ENCODE results near the gene DUSP15. TPM values are rescaled to one million over a fixed set of nuclear protein-coding genes. Genes with fewer than 3 reads are reported as not detected.

The DUSP15 gene
- total and polyA plus RNA-seq, 2 experiments from 2014 or later, result 7.2 to 20.3 TPM

DNA sequence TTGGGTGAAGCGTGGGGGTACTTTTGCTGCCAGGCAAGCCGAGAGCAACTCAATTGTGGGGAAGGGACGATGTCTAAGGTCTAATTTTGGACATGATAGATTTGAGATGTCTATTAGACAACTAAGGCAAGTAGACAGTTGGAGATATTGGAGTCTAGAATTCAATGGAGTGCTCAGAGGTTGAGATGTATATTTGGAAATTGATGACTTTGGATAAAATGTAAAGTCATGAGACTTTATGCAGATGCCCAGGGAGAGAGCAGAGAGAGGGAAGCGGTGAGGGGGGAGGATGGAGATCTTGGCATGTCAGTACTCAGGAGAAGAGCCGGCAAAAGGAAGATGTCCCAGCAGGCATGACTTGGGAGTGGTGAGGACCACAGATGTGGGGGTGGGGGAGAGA, 44.3 kb downstream of the DUSP15 start:
- TF ChIP-seq, protein P1, sequence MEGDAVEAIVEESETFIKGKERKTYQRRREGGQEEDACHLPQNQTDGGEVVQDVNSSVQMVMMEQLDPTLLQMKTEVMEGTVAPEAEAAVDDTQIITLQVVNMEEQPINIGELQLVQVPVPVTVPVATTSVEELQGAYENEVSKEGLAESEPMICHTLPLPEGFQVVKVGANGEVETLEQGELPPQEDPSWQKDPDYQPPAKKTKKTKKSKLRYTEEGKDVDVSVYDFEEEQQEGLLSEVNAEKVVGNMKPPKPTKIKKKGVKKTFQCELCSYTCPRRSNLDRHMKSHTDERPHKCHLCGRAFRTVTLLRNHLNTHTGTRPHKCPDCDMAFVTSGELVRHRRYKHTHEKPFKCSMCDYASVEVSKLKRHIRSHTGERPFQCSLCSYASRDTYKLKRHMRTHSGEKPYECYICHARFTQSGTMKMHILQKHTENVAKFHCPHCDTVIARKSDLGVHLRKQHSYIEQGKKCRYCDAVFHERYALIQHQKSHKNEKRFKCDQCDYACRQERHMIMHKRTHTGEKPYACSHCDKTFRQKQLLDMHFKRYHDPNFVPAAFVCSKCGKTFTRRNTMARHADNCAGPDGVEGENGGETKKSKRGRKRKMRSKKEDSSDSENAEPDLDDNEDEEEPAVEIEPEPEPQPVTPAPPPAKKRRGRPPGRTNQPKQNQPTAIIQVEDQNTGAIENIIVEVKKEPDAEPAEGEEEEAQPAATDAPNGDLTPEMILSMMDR (IDR thresholded peaks at IDR 0.05; ENCODE audit: low read depth, low read length), result no peak
- H3K9me3 ChIP-seq (ENCODE audit: low read depth), result no peaks in the 10 kb centered on the region
- DNase-seq (ENCODE audit: low read depth in 1 of 2, low spot score in 1 of 2), result no peak
- H3K4me3 ChIP-seq, result no peak overlapping the region
- H3K4me1 ChIP-seq (ENCODE audit: low read depth), result peaks cover 6% of the 10 kb centered on the region
- no peaks in the 10 kb centered on the region for H3K36me3 ChIP-seq
- H3K27me3 ChIP-seq, result no peaks in the 10 kb centered on the region
- no peak overlapping the region for H3K27ac ChIP-seq

DNA sequence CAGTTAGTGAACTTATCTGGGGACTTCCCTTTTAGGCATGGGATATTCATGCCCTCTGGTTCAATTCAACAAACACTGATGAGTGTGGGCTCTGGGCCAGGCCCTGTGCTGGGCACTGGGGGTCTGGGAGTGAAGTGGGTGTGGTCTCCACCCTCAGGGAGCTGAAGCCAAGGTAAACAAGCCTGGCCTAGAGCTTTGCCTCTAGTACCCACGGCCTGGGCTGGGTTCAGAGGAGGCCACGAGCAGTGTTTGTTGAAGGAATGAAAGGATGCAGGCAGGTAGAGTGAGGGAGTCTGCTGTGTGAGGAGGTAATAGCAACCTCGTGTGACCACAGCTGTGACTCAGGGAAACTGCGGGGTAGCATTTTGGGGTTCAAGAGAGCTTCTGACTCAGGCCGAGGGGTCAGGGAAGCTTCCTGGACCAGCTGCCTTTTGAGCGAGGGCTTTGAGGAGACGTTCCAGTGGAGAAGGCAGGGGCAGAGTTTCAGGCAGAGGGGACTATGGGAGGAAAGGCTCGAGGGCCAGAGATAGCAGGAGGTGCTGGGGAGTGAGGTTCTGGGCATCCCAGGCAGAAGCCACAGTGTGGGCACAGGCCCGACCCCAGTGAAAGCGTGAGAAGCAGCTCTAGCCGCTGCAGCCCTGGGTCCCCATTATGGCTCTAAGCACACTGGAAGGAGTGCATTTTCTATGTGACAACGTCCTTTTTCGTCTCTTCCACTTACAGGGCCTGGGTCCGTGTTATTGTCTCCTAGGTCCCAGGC, 45.6 kb downstream of the DUSP15 start:
- TF ChIP-seq, protein P1 (IDR thresholded peaks at IDR 0.05; ENCODE audit: low read depth, low read length), result no peak
- H3K9me3 ChIP-seq (ENCODE audit: low read depth), result no peaks in the 10 kb centered on the region
- no peaks in the 10 kb centered on the region for H3K27me3 ChIP-seq
- no peak overlapping the region for H3K27ac ChIP-seq
- peaks cover 6% of the 10 kb centered on the region for H3K4me1 ChIP-seq (ENCODE audit: low read depth)
- no peak for DNase-seq (ENCODE audit: low read depth in 1 of 2, low spot score in 1 of 2)
- no peak overlapping the region for H3K4me3 ChIP-seq
- H3K36me3 ChIP-seq, result no peaks in the 10 kb centered on the region

DNA sequence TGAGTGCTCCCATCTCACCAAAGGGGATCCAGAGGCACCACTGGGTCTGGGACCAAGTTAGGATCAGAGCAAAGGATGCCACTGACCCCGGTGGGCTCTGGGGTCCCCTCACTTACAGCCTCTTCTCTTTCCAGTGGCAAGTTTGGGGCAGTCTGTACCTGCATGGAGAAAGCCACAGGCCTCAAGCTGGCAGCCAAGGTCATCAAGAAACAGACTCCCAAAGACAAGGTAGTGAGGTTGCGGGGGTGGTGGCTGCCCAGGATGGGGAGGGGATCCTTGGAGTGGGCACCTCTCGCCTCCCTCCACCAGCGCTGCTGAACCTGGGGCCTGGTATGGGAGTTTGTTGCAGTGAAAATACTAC, 46.2 kb downstream of the DUSP15 start:
- Histone ChIP-seq H3K4me3 (no peak overlapping the region), H3K9me3 (ENCODE audit: low read depth) (no peaks in the 10 kb centered on the region), H3K27ac (no peak overlapping the region), H3K4me1 (ENCODE audit: low read depth) (peaks cover 6% of the 10 kb centered on the region), H3K27me3 (no peaks in the 10 kb centered on the region), H3K36me3 (no peaks in the 10 kb centered on the region)
- DNase-seq (ENCODE audit: low read depth in 1 of 2, low spot score in 1 of 2), result no peak
- TF ChIP-seq, protein P1 (IDR thresholded peaks at IDR 0.05; ENCODE audit: low read depth, low read length), result no peak

DNA sequence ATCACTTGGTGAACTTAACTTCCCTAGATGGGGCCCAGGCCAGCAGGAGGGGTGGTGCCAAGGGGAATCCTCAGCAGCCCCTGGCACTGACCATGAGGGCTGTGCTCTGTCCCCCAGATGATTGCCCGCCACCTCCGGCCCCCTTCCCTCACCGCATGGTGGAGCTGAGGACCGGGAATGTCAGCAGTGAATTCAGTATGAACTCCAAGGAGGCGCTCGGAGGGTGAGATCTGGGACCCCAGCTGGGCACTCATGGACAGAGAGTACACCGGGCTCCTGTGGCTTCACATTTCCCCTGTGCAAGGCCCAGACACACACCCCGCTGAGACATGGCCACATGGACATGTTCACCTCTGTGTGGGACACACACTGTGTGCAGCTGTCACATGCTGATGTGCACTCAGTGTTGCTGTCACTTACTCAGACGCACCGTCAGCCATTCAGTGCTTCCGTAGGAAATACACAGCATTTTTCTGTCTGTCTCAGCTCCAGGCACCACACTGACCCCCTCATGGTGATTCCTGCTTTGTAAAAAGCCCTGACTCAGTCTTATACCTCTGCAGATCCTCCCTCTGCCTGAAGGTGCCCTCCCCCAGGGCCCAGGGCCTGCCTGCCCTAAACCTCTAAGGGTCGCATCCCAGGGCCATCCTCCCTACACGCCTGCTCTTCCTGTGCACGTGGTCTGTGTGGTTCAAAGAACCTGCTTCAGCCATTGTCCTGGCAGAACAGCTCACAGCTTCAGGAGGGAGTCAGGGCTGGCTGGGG, 46.8 kb downstream of the DUSP15 start:
- no peak overlapping the region for H3K27ac ChIP-seq
- TF ChIP-seq, protein P1 (IDR thresholded peaks at IDR 0.05; ENCODE audit: low read depth, low read length), result no peak
- H3K4me1 ChIP-seq (ENCODE audit: low read depth), result peaks cover 6% of the 10 kb centered on the region
- H3K36me3 ChIP-seq, result no peaks in the 10 kb centered on the region
- no peaks in the 10 kb centered on the region for H3K9me3 ChIP-seq (ENCODE audit: low read depth)
- no peak for DNase-seq (ENCODE audit: low read depth in 1 of 2, low spot score in 1 of 2)
- no peaks in the 10 kb centered on the region for H3K27me3 ChIP-seq
- H3K4me3 ChIP-seq, result no peak overlapping the region

DNA sequence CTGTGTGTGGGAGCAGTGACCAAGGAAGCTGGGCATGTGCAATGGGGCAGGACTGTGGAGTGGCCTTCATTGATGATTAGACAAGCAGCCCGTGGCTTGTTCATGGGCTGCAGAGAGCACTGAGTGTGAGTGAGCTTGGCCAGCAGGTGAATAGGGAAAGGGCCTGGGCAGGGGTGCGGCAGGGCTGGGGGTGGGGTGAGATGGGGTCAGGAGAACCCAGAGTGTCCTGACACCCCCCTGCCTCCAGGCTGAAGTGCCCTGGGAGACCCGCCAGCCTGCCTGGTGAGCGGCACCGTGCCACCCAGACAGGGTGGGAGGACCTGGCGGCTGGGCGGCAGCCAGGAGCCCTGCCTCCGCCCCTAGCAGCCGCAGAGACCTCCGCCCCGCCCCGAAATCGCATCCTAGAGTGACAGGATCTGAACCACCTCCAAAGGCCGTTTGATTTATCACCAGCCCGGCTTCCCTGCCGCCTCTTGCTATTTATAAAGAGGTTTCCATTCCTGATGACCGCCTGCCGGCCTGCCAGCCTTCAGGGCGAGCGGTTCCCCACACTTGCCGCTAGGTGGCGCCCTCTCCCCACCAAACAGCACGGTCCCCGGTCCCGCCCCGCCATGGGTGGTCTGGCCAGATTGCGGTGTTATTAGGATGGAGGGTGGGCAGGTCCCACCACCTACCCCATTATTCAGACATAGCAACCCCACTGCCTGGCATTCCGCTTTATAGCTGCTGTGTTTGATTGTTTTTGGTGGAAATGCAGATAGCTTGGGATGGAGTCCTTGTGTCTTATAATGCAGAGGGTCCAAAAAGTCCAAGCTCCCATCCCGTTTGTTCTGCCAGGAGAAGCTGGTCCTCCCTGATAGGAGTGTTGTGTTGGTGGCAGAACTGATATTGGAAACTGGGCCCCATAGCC, 47.7 kb downstream of the DUSP15 start:
- DNase-seq (ENCODE audit: low read depth in 1 of 2, low spot score in 1 of 2), result peak; percentile 77 to 92
- Histone ChIP-seq H3K4me1 (ENCODE audit: low read depth) (peaks cover 6% of the 10 kb centered on the region), H3K4me3 (no peak overlapping the region), H3K36me3 (no peaks in the 10 kb centered on the region), H3K9me3 (ENCODE audit: low read depth) (no peaks in the 10 kb centered on the region), H3K27ac (no peak overlapping the region), H3K27me3 (no peaks in the 10 kb centered on the region)
- TF ChIP-seq, protein P1 (IDR thresholded peaks at IDR 0.05; ENCODE audit: low read depth, low read length), result peak; percentile 94
